H9 (cell line): ENCODE data around the gene KIZ. TPM values are rescaled to one million over a fixed set of nuclear protein-coding genes. Genes with fewer than 3 reads are reported as not detected.

Experiments
- DNase-seq: peaks from one replicate; pipeline ENCODE4 v3.0.0-alpha.2; 2017
- H2AFZ ChIP-seq: one replicate; pipeline ENCODE4 v1.6.1; 2013; ENCODE audit warnings: mild to moderate bottlenecking, low read length, control low read depth, moderate library complexity
- H2AK5ac ChIP-seq: 2 replicates; pipeline ENCODE4 v1.6.1; 2013; ENCODE audit warnings: low read length, control low read depth, mixed read lengths; ENCODE audit not compliant: insufficient read length
- H2BK120ac ChIP-seq: one replicate; pipeline ENCODE4 v1.6.1; 2013; ENCODE audit warnings: low read depth, mild to moderate bottlenecking, low read length, control low read depth, inconsistent platforms; ENCODE audit not compliant: poor library complexity, severe bottlenecking
- H2BK12ac ChIP-seq: 2 replicates; pipeline ENCODE4 v1.6.1; 2013; ENCODE audit warnings: low read length, control low read depth, mixed read lengths, low read depth; ENCODE audit not compliant: insufficient read length
- H2BK15ac ChIP-seq: 2 replicates; pipeline ENCODE4 v1.6.1; 2013; ENCODE audit warnings: low read depth, low read length, control low read depth
- H2BK20ac ChIP-seq: one replicate; pipeline ENCODE4 v1.6.1; 2013; ENCODE audit warnings: low read depth, mild to moderate bottlenecking, low read length, control low read depth, inconsistent platforms; ENCODE audit not compliant: poor library complexity, severe bottlenecking
- H2BK5ac ChIP-seq: 2 replicates; pipeline ENCODE4 v1.6.1; 2013; ENCODE audit warnings: low read length, control low read depth, mixed read lengths; ENCODE audit not compliant: insufficient read length
- H3K14ac ChIP-seq: 2 replicates; pipeline ENCODE4 v1.6.1; 2013; ENCODE audit warnings: low read length, control low read depth; ENCODE audit not compliant: insufficient read depth
- H3K18ac ChIP-seq: 2 replicates; pipeline ENCODE4 v1.6.1; 2013; ENCODE audit warnings: low read depth, mild to moderate bottlenecking, mixed read lengths, low read length, control low read depth; ENCODE audit not compliant: insufficient read length
- H3K23ac ChIP-seq: 2 replicates; pipeline ENCODE4 v1.6.1; 2013; ENCODE audit warnings: low read length, control low read depth, mixed read lengths, low read depth; ENCODE audit not compliant: insufficient read length
- H3K23me2 ChIP-seq: 2 replicates; pipeline ENCODE4 v1.6.1; 2013; ENCODE audit warnings: low read depth, mild to moderate bottlenecking, mixed read lengths, low read length, control low read depth; ENCODE audit not compliant: insufficient read length, poor library complexity, severe bottlenecking
- H3K27ac ChIP-seq: 2 replicates; pipeline ENCODE4 v1.5.1; 2013; ENCODE audit warnings: low read length, control low read depth, mixed read lengths, low read depth; ENCODE audit not compliant: insufficient read length
- H3K27me3 ChIP-seq: 2 replicates; pipeline ENCODE4 v1.6.1; 2013; ENCODE audit warnings: low read length, control low read depth, inconsistent platforms; ENCODE audit not compliant: insufficient read depth
- H3K4ac ChIP-seq: 2 replicates; pipeline ENCODE4 v1.6.1; 2013; ENCODE audit warnings: low read depth, mild to moderate bottlenecking, control low read depth, inconsistent platforms, low read length, moderate library complexity
- H3K4me1 ChIP-seq: 2 replicates; pipeline ENCODE4 v1.6.1; 2013; ENCODE audit warnings: low read length, control low read depth, inconsistent platforms; ENCODE audit not compliant: insufficient read depth
- H3K4me2 ChIP-seq: 2 replicates; pipeline ENCODE4 v1.6.1; 2013; ENCODE audit warnings: low read length, control low read depth, mixed read lengths; ENCODE audit not compliant: insufficient read length, insufficient read depth
- H3K56ac ChIP-seq: 2 replicates; pipeline ENCODE4 v1.6.1; 2013; ENCODE audit warnings: low read depth, mild to moderate bottlenecking, mixed read lengths, low read length, control low read depth; ENCODE audit not compliant: insufficient read length
- H3K79me1 ChIP-seq: 2 replicates; pipeline ENCODE4 v1.6.1; 2013; ENCODE audit warnings: low read depth, mild to moderate bottlenecking, moderate library complexity, low read length, control low read depth, inconsistent platforms; ENCODE audit not compliant: insufficient read depth, poor library complexity, severe bottlenecking
- H3K79me2 ChIP-seq: 2 replicates; pipeline ENCODE4 v1.6.1; 2013; ENCODE audit warnings: low read length, control low read depth, inconsistent platforms; ENCODE audit not compliant: insufficient read depth
- H3K9ac ChIP-seq: 2 replicates; pipeline ENCODE4 v1.6.1; 2013; ENCODE audit warnings: low read length, control low read depth, mixed read lengths; ENCODE audit not compliant: insufficient read length; ENCODE audit errors: extremely low read depth
- H3K9me3 ChIP-seq: one replicate; pipeline ENCODE4 v1.6.1; 2013; ENCODE audit warnings: low read depth, low read length, inconsistent platforms; ENCODE audit not compliant: control insufficient read depth
- H3T11ph ChIP-seq: one replicate; pipeline ENCODE4 v1.6.1; 2013; ENCODE audit warnings: mild to moderate bottlenecking, low read length, control low read depth, inconsistent platforms
- H4K20me1 ChIP-seq: one replicate; pipeline ENCODE4 v1.6.1; 2013; ENCODE audit not compliant: control insufficient read depth, insufficient read length, insufficient read depth
- H4K5ac ChIP-seq: 2 replicates; pipeline ENCODE4 v1.6.1; 2013; ENCODE audit warnings: low read depth, mild to moderate bottlenecking, mixed read lengths, low read length, control low read depth; ENCODE audit not compliant: insufficient read length
- H4K8ac ChIP-seq: replicated peaks from 2 replicates; pipeline ENCODE4 v1.6.1; 2013; ENCODE audit warnings: low read length, control low read depth, mixed read lengths, low read depth; ENCODE audit not compliant: insufficient read length
- H4K91ac ChIP-seq: 2 replicates; pipeline ENCODE4 v1.6.1; 2013; ENCODE audit warnings: low read depth, mild to moderate bottlenecking, moderate library complexity, mixed read lengths, low read length, control low read depth; ENCODE audit not compliant: insufficient read length
- H3K27ac Mint-ChIP-seq, 3 experiments: 2 replicates in 2 of 3; 3 replicates in 1 of 3; pipeline ENCODE4 v1.8.0; 2020 to 2021; ENCODE audit warnings: mixed read lengths in 3 of 3, mild to moderate bottlenecking in 1 of 3, moderate library complexity in 1 of 3
- H3K27me3 Mint-ChIP-seq: 2 replicates; pipeline ENCODE4 v1.8.0; 2021; ENCODE audit warnings: low read depth, mild to moderate bottlenecking, moderate library complexity, mixed read lengths
- H3K36me3 Mint-ChIP-seq, 3 experiments: 2 replicates in 2 of 3; 3 replicates in 1 of 3; pipeline ENCODE4 v1.8.0; 2020 to 2021; ENCODE audit warnings: low read depth in 3 of 3, mixed read lengths in 3 of 3; ENCODE audit not compliant: insufficient read depth in 1 of 3
- H3K4me1 Mint-ChIP-seq, 2 experiments: 2 replicates each; pipeline ENCODE4 v1.8.0; 2020; ENCODE audit warnings: mixed read lengths in 2 of 2
- H3K4me3 Mint-ChIP-seq, 2 experiments: 2 replicates in 1 of 2; 3 replicates in 1 of 2; pipeline ENCODE4 v1.8.0; 2020 to 2021; ENCODE audit warnings: mild to moderate bottlenecking in 2 of 2, mixed read lengths in 2 of 2, moderate library complexity in 1 of 2
- H3K9me3 Mint-ChIP-seq, 2 experiments: 2 replicates in 1 of 2; 3 replicates in 1 of 2; pipeline ENCODE4 v1.8.0; 2020; ENCODE audit warnings: mild to moderate bottlenecking in 2 of 2, mixed read lengths in 2 of 2, moderate library complexity in 1 of 2
- WGBS: extraction: QIAGEN DNeasy Blood & Tissue Kit; methylation state at CpG from one replicate; pipeline ENCODE4 v1.1.7; 2013; ENCODE audit warnings: missing lambda C conversion rate, low lambda C conversion rate, mixed read lengths; ENCODE audit not compliant: insufficient read length; ENCODE audit errors: extremely low coverage; 5-methylcytosine and 5-hydroxymethylcytosine counted together
- total RNA-seq: library from RNA; stranded (reverse); gene quantifications from 2 replicates; pipeline ENCODE4 v1.2.1, GENCODE V29; 2021
- TF ChIP-seq, protein P1 (sequence below): fragments of 200-600 bp; sonication (generic); conservative IDR thresholded peaks from 3 replicates; pipeline ENCODE4 v1.8.0; 2021; ENCODE audit warnings: antibody characterized with exemption, mild to moderate bottlenecking

The KIZ gene
- total RNA-seq, 1 experiment from 2014 or later = 29.3 TPM

DNA sequence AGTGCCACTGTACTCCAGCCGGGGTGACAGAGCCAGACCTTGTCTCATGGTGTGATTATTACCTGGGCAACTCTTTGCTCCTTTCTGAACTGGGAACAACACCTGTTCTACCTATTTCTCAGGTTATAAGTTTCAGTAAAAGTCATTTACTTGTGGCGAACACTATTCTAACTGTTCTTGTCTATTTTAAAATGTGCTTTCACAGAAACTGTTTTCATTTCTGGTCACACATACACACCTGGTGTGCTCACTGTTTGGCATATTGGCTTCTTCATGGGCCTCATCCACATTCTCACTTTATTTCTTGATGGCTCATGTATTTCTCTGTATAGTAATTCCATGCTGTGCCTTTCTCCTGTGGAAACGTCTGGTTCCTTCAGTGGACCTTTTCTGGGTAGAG, 146.8 kb downstream of the KIZ start:
- H4K5ac ChIP-seq = no peak overlapping the region
- peaks cover 0 to 2% of the 10 kb centered on the region in 2 experiments; a peak in 2 of 5 replicates for H3K9me3 Mint-ChIP-seq
- no peak overlapping the region for H3K4me3 Mint-ChIP-seq

More for the DNA sequence above, 146.8 kb downstream of the KIZ start:
- H2BK12ac ChIP-seq = no peak overlapping the region
- H3T11ph ChIP-seq = no peak overlapping the region
- H3K23me2 ChIP-seq = no peaks in the 10 kb centered on the region
- no peaks in the 10 kb centered on the region for H4K20me1 ChIP-seq
- H2BK15ac ChIP-seq = no peak overlapping the region
- H3K23ac ChIP-seq = no peak overlapping the region
- no peak overlapping the region for H3K4me2 ChIP-seq
- H3K36me3 Mint-ChIP-seq = peaks cover 0 to under 1% (median 0%) of the 10 kb centered on the region in 3 experiments; a peak in 2 of 7 replicates
- TF ChIP-seq, protein P1, sequence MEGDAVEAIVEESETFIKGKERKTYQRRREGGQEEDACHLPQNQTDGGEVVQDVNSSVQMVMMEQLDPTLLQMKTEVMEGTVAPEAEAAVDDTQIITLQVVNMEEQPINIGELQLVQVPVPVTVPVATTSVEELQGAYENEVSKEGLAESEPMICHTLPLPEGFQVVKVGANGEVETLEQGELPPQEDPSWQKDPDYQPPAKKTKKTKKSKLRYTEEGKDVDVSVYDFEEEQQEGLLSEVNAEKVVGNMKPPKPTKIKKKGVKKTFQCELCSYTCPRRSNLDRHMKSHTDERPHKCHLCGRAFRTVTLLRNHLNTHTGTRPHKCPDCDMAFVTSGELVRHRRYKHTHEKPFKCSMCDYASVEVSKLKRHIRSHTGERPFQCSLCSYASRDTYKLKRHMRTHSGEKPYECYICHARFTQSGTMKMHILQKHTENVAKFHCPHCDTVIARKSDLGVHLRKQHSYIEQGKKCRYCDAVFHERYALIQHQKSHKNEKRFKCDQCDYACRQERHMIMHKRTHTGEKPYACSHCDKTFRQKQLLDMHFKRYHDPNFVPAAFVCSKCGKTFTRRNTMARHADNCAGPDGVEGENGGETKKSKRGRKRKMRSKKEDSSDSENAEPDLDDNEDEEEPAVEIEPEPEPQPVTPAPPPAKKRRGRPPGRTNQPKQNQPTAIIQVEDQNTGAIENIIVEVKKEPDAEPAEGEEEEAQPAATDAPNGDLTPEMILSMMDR = no peak
- H4K8ac ChIP-seq = no peak overlapping the region
- no peaks in the 10 kb centered on the region; the same call in none of the 2 replicates for H3K27me3 Mint-ChIP-seq
- no peaks in the 10 kb centered on the region for H3K4me1 Mint-ChIP-seq
- no peak for DNase-seq
- no peaks in the 10 kb centered on the region for H3K4me1 ChIP-seq
- H3K56ac ChIP-seq = no peak overlapping the region
- no peak overlapping the region for H3K27ac Mint-ChIP-seq
- H3K4ac ChIP-seq = no peak overlapping the region
- WGBS = no CpG with 5 or more reads among the region's 3 CpGs
- H3K79me2 ChIP-seq = no peaks in the 10 kb centered on the region
- no peak overlapping the region for H3K14ac ChIP-seq
- no peak overlapping the region for H3K27ac ChIP-seq
- H2BK120ac ChIP-seq = no peak overlapping the region
- H2BK20ac ChIP-seq = no peak overlapping the region
- no peak overlapping the region for H3K9ac ChIP-seq
- H3K9me3 ChIP-seq = no peaks in the 10 kb centered on the region
- no peak overlapping the region for H2BK5ac ChIP-seq
- no peak overlapping the region for H4K91ac ChIP-seq
- no peaks in the 10 kb centered on the region for H3K79me1 ChIP-seq
- no peaks in the 10 kb centered on the region for H3K27me3 ChIP-seq
- no peak overlapping the region for H2AFZ ChIP-seq
- no peak overlapping the region for H3K18ac ChIP-seq
- no peak overlapping the region for H2AK5ac ChIP-seq
